RWPE2 (cell line): ENCODE data around the gene ASPDH.

Experiments used
- ATAC-seq: fragments of 200-7000 bp; cut with Tn5 transposase; 3 replicates; pipeline ENCODE4 v1.9.1; 2021; ENCODE audit warnings: low read depth
- DNase-seq: peaks from one replicate; pipeline ENCODE4 v3.0.0-alpha.2; 2020; ENCODE audit warnings: low spot score
- H3K27ac ChIP-seq: fragments of 450-650 bp; 2 replicates; pipeline ENCODE4 v1.5.1; 2017; ENCODE audit warnings: mild to moderate bottlenecking; ENCODE audit not compliant: poor library complexity, severe bottlenecking
- H3K27me3 ChIP-seq: fragments of 250-450 bp; sonication (Bioruptor Pico); 2 replicates; pipeline ENCODE4 v1.5.1; 2021; ENCODE audit warnings: mild to moderate bottlenecking, moderate library complexity; ENCODE audit not compliant: insufficient read depth, poor library complexity, severe bottlenecking
- H3K36me3 ChIP-seq: fragments of 250-450 bp; sonication (Bioruptor Pico); 2 replicates; pipeline ENCODE4 v1.5.1; 2020; ENCODE audit warnings: low read depth, mild to moderate bottlenecking, moderate library complexity
- H3K4me1 ChIP-seq: fragments of 250-450 bp; sonication (Bioruptor Pico); 2 replicates; pipeline ENCODE4 v1.5.1; 2021; ENCODE audit warnings: mild to moderate bottlenecking, moderate library complexity; ENCODE audit not compliant: insufficient read depth, poor library complexity, severe bottlenecking
- H3K4me3 ChIP-seq: fragments of 250-450 bp; sonication (Bioruptor Pico); 2 replicates; pipeline ENCODE4 v1.5.1; 2021; ENCODE audit warnings: mild to moderate bottlenecking, moderate library complexity; ENCODE audit not compliant: severe bottlenecking
- H3K9me3 ChIP-seq: fragments of 250-450 bp; sonication (Bioruptor Pico); 2 replicates; pipeline ENCODE4 v1.5.1; 2021; ENCODE audit warnings: mild to moderate bottlenecking, moderate library complexity; ENCODE audit not compliant: severe bottlenecking
- CTCF ChIP-seq: fragments of 450-650 bp; IDR thresholded peaks from one replicate; pipeline ENCODE4 v1.5.1; 2017; ENCODE audit warnings: mild to moderate bottlenecking, moderate library complexity; ENCODE audit not compliant: poor library complexity, severe bottlenecking

ASPDH gene

GRCh38 chr19:50501568-50502475, 11.9 kb downstream of the ASPDH start:
- H3K36me3 ChIP-seq = no peaks in the 10 kb centered on the region
- no peak for TF ChIP-seq CTCF
- ATAC-seq (no peak), DNase-seq (no peak)
- no peaks in the 10 kb centered on the region for H3K4me1 ChIP-seq
- H3K27ac ChIP-seq = no peak overlapping the region
- no peak overlapping the region for H3K4me3 ChIP-seq
- H3K27me3 ChIP-seq = no peaks in the 10 kb centered on the region
- H3K9me3 ChIP-seq = no peaks in the 10 kb centered on the region

GRCh38 chr19:50501186-50501567, 12.5 kb downstream of the ASPDH start:
- Histone ChIP-seq H3K4me3 (no peak overlapping the region), H3K27me3 (no peaks in the 10 kb centered on the region), H3K9me3 (no peaks in the 10 kb centered on the region), H3K27ac (no peak overlapping the region), H3K4me1 (no peaks in the 10 kb centered on the region), H3K36me3 (no peaks in the 10 kb centered on the region)
- no peak; the same call in 2 of the 3 replicates for ATAC-seq
- DNase-seq = no peak
- TF ChIP-seq CTCF = no peak

- Histone ChIP-seq H3K27me3 (no peaks in the 10 kb centered on the region), H3K36me3 (no peaks in the 10 kb centered on the region), H3K27ac (no peak overlapping the region), H3K4me3 (no peak overlapping the region), H3K4me1 (no peaks in the 10 kb centered on the region), H3K9me3 (no peaks in the 10 kb centered on the region)
- no peak for DNase-seq
- no peak for ATAC-seq
- TF ChIP-seq CTCF = no peak
These were observed 13.0 kb downstream of the ASPDH start for GRCh38 chr19:50500753-50501151.

- Histone ChIP-seq H3K27me3 (no peaks in the 10 kb centered on the region), H3K4me1 (no peaks in the 10 kb centered on the region), H3K36me3 (no peaks in the 10 kb centered on the region), H3K9me3 (no peaks in the 10 kb centered on the region), H3K4me3 (no peak overlapping the region), H3K27ac (no peak overlapping the region)
- TF ChIP-seq CTCF = no peak
- DNase-seq = no peak
- 0 out of 3 replicates have a peak, but pooled peaks have one; percentile 17 for ATAC-seq
These were observed 13.5 kb downstream of the ASPDH start for GRCh38 chr19:50500060-50500752.
